Stimulated activated CD8-positive, alpha-beta memory T cell treated with anti-CD3 and anti-CD28 coated beads, Interleukin-12 subunit alpha, Interleukin-12 subunit beta, amount 100 ng/mL, for 1 hour (primary cell): Measurements from ENCODE around the gene DENND1A.
"Not testable (repeated sequence)": the region's sequence is repeated elsewhere in the genome, so short reads cannot be mapped to it uniquely, and the experiment has no call there.

Experiments used
- DNase-seq: peaks from one replicate; pipeline ENCODE4 v3.0.0-alpha.2; 2020; ENCODE audit warnings: low read depth

The DENND1A gene

DNA sequence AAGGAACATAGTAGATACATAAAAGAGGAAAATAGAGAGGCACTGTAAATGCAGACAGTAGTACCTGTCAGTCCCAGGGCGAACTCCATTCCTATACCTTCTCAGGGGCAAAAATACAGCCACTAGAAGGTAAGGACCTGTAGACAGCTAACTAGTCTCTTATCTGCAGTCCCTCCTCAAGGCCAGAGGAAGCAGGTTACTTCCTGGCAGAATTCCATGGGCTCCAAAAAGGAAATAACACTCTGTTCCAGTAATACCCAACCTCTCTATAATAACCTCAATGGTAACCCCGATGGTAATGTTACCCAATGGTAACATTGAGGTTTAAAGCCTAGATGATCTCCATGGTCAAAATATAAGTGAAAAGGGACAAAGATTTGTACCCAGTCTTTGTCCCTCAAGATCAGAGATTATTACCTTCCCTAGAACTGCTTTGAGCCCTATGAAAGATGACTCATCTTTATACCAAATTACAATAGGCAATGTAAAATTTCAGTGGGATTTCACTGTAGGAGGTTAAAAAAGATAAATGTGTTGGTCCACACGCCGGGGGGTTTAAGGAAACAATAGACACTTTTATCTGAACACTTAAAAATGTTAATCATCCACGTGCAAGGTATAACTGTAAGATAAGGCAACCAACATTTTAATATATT is 113.0 kb downstream of the DENND1A start:
- no peak for DNase-seq

- not testable (repeated sequence) for DNase-seq
These were observed 114.1 kb downstream of the DENND1A start for GRCh38 chr9:123815856-123816255.

- DNase-seq = no peak
These were observed 115.4 kb downstream of the DENND1A start for GRCh38 chr9:123814496-123814895.

DNA sequence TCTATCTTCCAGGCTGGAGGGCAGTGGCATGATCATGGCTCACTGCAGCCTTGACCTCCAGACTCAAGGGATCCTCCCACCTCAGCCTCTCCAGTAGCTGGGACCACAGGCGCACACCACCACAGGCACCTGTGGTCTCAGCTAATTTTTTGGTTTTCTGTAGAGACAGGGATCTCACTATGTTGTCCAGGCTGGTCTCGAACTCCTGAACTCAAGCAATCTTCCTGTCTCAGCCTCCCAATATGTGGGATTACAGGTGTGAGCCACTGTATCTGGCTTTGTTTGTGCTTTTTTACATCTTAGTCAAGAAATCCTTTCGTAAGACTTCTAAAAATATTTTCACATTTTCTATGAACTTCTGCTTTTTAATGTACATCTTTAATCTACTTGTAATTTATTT is 116.9 kb downstream of the DENND1A start:
- no peak for DNase-seq

GRCh38 chr9:123807251-123807650 is 122.7 kb downstream of the DENND1A start:
- DNase-seq = no peak

DNA sequence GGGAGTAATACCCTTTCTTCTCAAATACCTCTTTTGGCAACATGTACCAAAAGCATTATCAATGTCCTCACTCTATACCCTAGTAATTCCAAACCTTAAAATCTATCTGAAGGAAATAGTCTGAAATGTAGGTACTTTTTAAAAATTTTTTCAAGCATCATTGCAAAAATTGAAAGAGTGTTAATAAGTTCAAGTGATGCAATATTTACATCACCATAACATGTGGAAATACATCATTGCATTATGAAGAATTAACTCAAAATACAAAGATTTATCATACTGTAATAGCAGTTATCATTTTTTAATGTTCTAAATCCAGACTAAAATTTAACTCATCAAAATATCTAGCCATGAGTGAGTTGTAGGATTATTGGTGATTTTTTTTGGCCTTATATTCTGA is 123.1 kb downstream of the DENND1A start:
- DNase-seq = no peak

GRCh38 chr9:123798195-123798594 is 131.7 kb downstream of the DENND1A start:
- DNase-seq = no peak

- no peak for DNase-seq
These were observed 133.1 kb downstream of the DENND1A start for GRCh38 chr9:123796618-123797484.

GRCh38 chr9:123796094-123796493 is 133.8 kb downstream of the DENND1A start:
- DNase-seq = no peak

DNA sequence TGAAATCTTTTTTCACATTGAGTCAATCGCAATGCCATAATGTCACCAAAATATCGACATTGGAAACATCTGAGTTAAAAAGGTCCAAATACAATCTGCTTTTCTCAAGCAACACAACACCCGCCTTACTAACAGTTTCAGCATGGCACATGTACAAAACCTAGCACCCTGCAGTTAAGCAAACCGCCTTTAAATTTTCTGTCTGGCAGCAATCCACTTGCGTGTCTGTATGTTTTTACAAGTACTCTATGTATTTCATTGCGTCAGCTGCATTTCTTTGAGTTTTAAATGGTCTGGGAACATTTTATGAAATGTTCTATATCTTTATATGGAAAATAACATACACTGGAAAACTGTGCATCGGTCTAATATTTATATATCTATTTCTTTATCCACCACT is 134.6 kb downstream of the DENND1A start:
- DNase-seq = no peak

DNA sequence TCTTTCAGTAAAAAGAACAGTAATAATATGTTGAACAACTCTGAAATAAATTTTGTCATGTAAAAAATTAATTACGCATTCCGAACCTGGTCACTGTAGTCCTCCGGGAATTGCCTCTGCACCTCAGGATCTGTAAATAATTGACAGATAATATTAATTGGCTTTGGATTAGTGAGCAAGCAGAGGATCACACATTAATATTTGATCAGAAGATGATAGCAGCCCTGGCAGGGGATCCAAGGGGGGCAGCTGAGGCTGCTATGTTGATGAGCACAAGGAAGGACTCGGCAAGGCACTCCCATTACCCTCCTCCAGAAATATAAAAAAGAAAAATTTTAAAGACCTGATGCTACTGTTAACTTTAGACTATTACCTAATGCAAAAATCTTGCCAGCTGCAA is 137.4 kb downstream of the DENND1A start:
- DNase-seq = no peak

- DNase-seq = no peak
These were observed 140.2 kb downstream of the DENND1A start for GRCh38 chr9:123789554-123790292.

DNA sequence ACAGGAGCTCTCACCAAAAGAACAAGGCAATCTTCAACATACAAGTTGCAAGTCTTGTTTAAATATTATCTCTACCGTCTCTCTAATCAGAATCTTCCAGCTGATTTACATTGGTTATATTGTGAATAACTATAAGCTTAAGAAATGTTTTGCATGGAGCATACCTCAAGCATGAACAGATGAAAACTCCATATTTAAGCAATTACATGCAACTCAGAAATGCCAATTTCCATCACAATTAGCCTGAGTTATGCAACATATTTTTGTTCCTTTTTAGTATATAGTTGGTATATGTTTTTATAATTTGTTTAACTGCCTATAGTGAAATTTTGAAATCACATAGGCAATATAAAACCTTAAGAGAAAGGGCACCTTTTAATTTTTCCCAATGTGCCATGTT is 142.5 kb downstream of the DENND1A start:
- DNase-seq = no peak

DNA sequence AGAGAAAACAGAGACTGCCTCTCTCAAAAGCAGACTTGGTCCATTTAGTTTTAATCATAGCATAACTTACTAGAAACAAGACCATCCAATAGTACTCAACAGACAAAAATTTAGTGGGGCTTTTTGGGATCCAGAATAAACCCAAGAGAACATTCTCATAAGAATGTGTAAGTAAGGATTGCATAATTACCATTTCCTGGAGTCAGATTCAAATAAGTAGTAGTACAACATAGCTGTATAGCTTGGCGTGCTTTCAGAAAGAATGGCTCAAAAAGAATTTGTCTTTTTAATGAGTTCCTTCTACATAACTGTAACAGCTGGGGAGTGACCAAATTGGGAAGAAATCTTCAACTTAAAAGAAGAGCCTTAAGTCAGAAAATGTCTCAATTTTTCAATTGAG is 145.4 kb downstream of the DENND1A start:
- DNase-seq = no peak

- no peak for DNase-seq
These were observed 151.6 kb downstream of the DENND1A start for GRCh38 chr9:123778232-123778902.

GRCh38 chr9:123776708-123777537 is 153.0 kb downstream of the DENND1A start:
- no peak for DNase-seq

- DNase-seq = no peak
These were observed 154.3 kb downstream of the DENND1A start for GRCh38 chr9:123775289-123776284.

DNA sequence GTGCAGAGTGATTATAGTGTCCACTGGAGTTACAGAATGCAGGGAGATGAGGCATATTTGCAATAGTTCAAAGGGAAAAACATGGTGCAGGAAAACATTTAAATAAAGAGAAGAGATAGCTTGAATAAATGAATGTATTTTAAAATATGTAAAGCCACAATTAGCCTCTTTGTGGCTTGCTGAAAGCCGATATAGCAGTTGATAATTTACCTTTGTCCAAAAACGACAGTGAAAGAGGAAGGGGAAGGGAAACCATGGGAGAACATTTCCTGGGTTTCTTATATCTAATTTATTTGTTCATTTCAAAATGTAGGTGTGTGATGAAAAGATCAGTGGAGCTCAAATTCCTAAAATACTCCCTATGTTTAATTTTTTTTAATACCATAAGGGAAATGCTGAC is 156.1 kb downstream of the DENND1A start:
- no peak for DNase-seq

DNA sequence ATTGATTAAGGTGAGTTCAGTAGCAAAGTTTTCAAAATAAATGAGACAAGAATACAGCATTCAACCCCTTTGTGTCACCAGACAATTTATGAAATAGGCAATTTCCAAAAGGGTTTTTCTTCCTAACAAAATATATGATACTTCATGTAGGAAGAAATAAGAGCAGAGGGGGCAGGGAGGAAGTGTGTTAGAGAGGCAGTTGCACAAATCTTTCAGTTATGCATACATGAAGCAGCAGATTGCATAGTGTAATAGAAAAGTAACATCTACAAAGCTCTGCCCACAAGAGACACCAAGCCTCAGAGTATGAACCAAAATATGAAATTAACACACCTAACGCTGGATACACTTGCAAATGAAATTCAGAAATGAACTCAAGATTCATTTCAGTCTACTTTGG is 157.0 kb downstream of the DENND1A start:
- no peak for DNase-seq

GRCh38 chr9:123772374-123772773 is 157.6 kb downstream of the DENND1A start:
- DNase-seq = no peak
